Suprapubic skin (tissue), 2 donors: ENCODE results near the gene STK17A.

Experiments used
- EP300 ChIP-seq: sonication (generic); formaldehyde crosslinking; IDR thresholded peaks from one replicate; pipeline ENCODE4 v1.6.1; 2017; ENCODE audit warnings: antibody characterized with exemption
- POLR2A ChIP-seq, 2 donors: fragments of 450-650 bp; IDR thresholded peaks; one replicate each; pipeline ENCODE4 v1.6.1; 2017; ENCODE audit warnings: antibody characterized with exemption in 2 of 2, mild to moderate bottlenecking in 2 of 2, moderate library complexity in 2 of 2

- TF ChIP-seq EP300 (no peak), POLR2A (IDR thresholded peaks at IDR 0.05) (no peak)
Observed at GRCh38 chr7:43616977-43617376, 34.1 kb downstream of the STK17A start.
